ENCODE data around the gene UBE2L5. TPM values are rescaled to one million over a fixed set of nuclear protein-coding genes. Genes with fewer than 3 reads are reported as not detected.

The UBE2L5 gene
- total RNA-seq, 1 donor from 2014 or later: not detected

DNA sequence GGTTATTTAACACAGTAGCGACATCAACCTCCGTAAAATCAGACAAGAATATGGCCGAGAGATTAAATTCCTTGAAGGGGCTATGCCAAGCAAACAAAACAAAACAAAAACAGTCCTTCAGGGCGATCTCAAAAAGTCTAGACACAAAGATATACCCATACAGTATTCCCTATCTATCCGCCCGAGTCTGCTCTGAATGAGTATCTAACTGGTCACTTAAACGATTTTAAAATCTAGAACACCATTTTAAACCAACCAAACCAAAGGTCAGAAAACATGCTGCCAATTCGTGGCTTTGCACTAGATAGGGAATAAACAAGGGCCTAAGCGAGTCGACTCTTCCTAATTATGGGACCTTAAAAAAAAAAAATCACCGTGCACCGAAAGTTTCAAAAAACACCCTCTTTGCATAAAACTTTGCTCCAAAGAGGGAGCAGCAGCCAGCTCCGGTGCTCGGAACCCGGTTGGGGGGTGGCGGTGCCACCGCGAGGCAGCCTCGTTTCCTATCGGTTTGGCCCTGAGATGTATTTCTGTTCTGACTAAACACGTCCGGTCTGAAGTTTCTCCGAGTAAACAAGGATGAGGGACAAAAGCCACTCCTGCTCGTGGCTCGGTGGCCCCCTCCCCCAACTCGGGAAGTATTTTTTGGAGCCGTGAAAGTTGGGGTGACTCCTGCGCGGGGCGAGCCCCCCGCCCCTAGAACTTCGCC lies 41.6 kb downstream of the UBE2L5 start:
- Mint-ChIP-seq H3K36me3 (ENCODE audit: low read depth) (peaks cover 39% of the 10 kb centered on the region), H3K4me1 (peaks cover 33% of the 10 kb centered on the region), H3K27me3 (peaks cover 3% of the 10 kb centered on the region), H3K27ac (peak overlapping the region; percentile 99), H3K9me3 (no peaks in the 10 kb centered on the region), H3K4me3 (peak overlapping the region; percentile 95)
- peak; percentile 94 for DNase-seq
- intact Hi-C loops (cut with micrococcal nuclease): loop anchor here (1.0 to 10.0 kb wide), 7 partner anchors 56 to 869 kb away; partner anchors contain the start of gene SLC7A1

DNA sequence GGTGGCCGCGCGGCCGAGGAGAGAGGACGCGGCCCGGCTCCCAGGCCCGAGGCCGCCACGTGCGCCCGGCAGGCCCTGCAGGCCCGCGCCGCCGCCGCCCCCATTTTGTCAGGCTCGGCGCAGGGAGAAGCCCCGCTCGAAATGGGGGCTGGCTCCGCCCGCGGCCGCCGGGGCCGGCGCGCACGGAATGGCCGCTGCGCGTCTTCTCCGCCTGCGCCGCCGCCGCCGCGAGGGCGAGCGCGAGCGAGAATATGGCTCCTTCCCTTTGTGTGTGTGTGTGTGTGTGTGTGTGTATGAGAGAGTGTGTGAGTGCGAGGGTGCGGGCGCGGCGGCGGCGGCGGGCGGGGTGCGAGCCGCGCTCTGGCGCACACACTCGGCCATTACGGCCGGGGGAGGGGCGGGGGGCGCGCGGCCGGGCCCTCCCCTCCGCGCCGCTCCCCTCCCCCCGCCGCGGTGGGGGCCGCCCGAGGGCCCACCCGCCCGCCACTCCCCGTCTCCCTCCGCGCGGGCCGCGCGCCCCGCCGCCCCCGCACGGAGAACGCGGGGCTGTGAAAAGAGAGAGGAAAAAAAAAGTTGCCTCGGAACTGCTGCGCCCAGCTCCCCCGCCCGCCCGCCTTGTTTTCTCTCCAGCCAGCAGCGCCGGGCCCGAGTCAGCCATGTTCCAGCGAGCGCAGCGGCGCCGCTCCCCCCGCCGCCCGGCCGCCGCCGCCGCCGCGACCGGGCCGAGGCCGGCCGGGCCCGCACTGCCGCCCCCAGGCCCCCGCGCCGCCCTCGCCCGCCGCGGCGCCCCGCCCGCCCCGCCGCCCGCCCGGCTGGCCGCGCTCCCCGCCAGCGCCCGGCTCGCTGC lies 42.4 kb downstream of the UBE2L5 start:
- H3K27ac Mint-ChIP-seq: peak overlapping the region; percentile 99
- intact Hi-C loops (cut with micrococcal nuclease): loop anchor here (1.0 to 10.0 kb wide), 11 partner anchors 56 to 870 kb away; partner anchors contain the start of genes SLC7A1 and USPL1
- no peaks in the 10 kb centered on the region for H3K9me3 Mint-ChIP-seq
- DNase-seq: peak; percentile 91
- H3K27me3 Mint-ChIP-seq: peaks cover 3% of the 10 kb centered on the region
- H3K36me3 Mint-ChIP-seq (ENCODE audit: low read depth): peaks cover 32% of the 10 kb centered on the region
- H3K4me3 Mint-ChIP-seq: peak overlapping the region; percentile 95
- peaks cover 30% of the 10 kb centered on the region for H3K4me1 Mint-ChIP-seq

DNA sequence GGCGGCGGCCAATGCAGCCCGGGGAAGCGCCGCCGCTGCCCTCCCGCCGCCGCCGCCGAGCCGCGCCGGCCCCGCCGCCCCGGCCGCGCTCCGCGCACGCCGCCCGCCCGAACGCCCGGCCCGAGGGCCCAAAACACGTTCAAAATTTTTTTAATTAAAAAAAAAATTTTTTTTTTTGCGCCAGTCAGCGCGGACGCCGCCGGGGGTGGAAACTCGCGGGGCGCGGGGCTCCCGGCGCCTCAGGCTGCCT lies 43.0 kb downstream of the UBE2L5 start:
- H3K4me3 Mint-ChIP-seq: no peak overlapping the region
- no peaks in the 10 kb centered on the region for H3K9me3 Mint-ChIP-seq
- peaks cover 32% of the 10 kb centered on the region for H3K36me3 Mint-ChIP-seq (ENCODE audit: low read depth)
- H3K27ac Mint-ChIP-seq: no peak overlapping the region
- peaks cover 3% of the 10 kb centered on the region for H3K27me3 Mint-ChIP-seq
- peaks cover 30% of the 10 kb centered on the region for H3K4me1 Mint-ChIP-seq
- no peak for DNase-seq
- intact Hi-C loops (cut with micrococcal nuclease): loop anchor here (1.0 to 10.0 kb wide), 8 partner anchors 87 to 870 kb away; partner anchors contain the start of genes SLC7A1 and USPL1

DNA sequence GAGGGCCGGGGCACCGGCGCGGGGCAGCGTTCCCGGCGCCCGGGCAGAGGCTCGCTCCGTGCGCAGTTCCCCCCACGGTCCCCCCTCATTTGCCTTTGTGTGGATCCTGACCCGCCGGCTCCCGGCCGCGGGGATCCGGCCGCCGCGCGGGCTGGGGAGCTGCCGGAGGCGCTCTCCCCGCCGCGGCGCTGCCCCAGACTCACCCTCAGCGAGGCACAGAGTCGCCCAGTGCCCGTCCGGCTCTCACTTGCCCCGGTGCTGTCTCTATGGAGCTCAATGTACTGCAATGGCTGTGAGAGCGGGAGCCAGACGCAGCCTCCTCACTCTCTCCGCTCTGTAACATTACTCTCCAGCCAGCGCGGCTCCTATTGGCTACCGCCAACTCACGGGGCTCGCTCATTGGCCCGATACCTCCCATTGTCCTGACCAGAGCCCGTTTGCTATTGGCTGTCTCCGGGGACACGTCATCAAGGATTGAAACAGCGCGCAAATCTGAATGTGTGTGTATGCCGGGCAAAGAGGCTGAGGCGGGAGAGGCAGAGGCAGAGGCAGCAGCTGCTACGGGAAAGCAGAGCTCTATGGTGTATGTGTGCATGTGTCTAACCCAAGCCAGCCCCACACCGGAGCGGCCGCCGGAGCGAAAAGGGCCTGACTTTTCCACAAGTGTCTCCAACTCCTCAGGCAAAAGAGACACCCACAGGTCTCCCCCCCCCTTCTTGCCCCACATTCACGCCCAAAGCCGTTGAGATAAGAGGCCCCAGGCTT lies 43.5 kb downstream of the UBE2L5 start, which contains the start of gene HMGB1:
Gene HMGB1 (minus strand): TSS at position 344 of the 765 bp plus-strand sequence. CDS start 2,256 bp downstream, outside the sequence.
- H3K9me3 Mint-ChIP-seq: no peaks in the 10 kb centered on the region
- H3K27ac Mint-ChIP-seq: peak within 1 kb of the TSS; percentile 100
- peak; percentile 99 for DNase-seq
- H3K36me3 Mint-ChIP-seq (ENCODE audit: low read depth): peaks cover 32% of the 10 kb centered on the region
- peaks cover 30% of the 10 kb centered on the region for H3K4me1 Mint-ChIP-seq
- peaks cover 3% of the 10 kb centered on the region for H3K27me3 Mint-ChIP-seq
- H3K4me3 Mint-ChIP-seq: peak within 1 kb of the TSS; percentile 95
- intact Hi-C loops (cut with micrococcal nuclease): loop anchor here (1.0 to 10.0 kb wide), 14 partner anchors 35 to 871 kb away; partner anchors contain the start of genes KATNAL1, SLC7A1, UBE2L5 and UBL3

DNA sequence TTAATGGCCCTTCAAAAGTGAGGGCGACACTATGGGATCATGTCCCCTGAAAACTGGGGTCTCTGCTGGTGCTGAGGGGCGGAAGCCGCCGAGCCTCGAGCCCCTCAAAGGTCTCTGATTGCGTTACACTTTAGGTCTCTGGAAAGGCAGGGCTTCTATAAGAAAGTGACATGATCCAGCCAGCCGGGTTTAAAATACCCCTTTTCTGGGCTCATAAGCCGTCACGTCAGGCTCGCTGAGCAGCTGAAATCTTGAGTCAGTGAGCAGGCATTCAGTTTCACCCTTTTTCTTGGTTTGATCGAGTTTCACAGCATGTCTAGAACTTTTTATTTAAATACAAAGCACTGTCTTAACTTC lies 44.0 kb downstream of the UBE2L5 start:
- peak overlapping the region; percentile 88 for H3K4me3 Mint-ChIP-seq
- no peak for DNase-seq
- H3K9me3 Mint-ChIP-seq: no peaks in the 10 kb centered on the region
- intact Hi-C loops (cut with micrococcal nuclease): loop anchor here (1.0 to 10.0 kb wide), 11 partner anchors 36 to 872 kb away; partner anchors contain the start of genes KATNAL1, SLC7A1, UBE2L5 and UBL3
- H3K27ac Mint-ChIP-seq: peak overlapping the region; percentile 100
- peaks cover 3% of the 10 kb centered on the region for H3K27me3 Mint-ChIP-seq
- H3K36me3 Mint-ChIP-seq (ENCODE audit: low read depth): peaks cover 30% of the 10 kb centered on the region
- H3K4me1 Mint-ChIP-seq: peaks cover 29% of the 10 kb centered on the region

DNA sequence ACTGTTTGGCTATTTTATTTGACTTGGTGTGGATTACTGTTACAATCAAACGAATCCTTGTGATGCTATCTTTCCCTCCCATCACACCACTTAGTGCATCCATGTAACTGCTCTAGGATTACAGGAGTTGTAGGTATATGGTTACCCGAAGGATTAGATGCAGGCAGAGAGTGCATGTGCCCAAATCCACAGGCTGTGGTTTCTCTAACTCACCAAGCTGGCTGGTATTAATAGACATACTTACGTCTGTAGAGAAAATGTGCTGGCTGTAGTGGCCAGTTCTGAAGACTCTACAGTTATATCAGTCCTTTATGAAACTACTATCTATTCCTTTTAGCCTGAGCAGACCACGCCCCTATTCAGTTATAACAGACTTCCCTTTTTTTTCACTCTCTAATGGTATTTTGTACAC lies 44.6 kb downstream of the UBE2L5 start:
- no peak for DNase-seq
- intact Hi-C loops (cut with micrococcal nuclease): loop anchor here (1.0 to 10.0 kb wide), 11 partner anchors 37 to 872 kb away; partner anchors contain the start of genes KATNAL1, SLC7A1, UBE2L5 and UBL3
- Mint-ChIP-seq H3K27ac (peak overlapping the region; percentile 100), H3K4me1 (peaks cover 25% of the 10 kb centered on the region), H3K9me3 (no peaks in the 10 kb centered on the region), H3K4me3 (peak overlapping the region; percentile 88), H3K27me3 (peaks cover 3% of the 10 kb centered on the region), H3K36me3 (ENCODE audit: low read depth) (peaks cover 26% of the 10 kb centered on the region)

DNA sequence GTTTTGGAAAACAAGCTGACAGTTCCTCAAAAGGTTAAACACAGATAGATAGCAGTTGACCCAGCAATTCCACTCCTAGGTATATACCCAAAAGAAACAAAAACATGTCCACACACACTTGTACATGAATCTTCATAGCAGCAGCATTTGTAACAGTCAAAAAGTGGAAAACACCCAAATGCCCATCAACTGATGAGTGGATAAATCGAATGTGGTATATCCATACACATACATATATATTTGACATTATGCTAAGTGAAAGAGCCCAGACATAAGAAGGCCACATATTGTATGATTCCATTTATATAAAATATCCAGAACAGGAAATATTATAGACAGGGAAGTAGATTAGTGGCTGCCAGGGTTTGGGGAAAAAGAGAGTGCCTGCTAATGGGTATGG lies 51.4 kb downstream of the UBE2L5 start:
- H3K9me3 Mint-ChIP-seq: no peaks in the 10 kb centered on the region
- no peak overlapping the region for H3K27ac Mint-ChIP-seq
- no peaks in the 10 kb centered on the region for H3K4me1 Mint-ChIP-seq
- intact Hi-C loops (cut with micrococcal nuclease): no loop called here
- no peak overlapping the region for H3K4me3 Mint-ChIP-seq
- no peak for DNase-seq
- H3K27me3 Mint-ChIP-seq: peaks cover 2% of the 10 kb centered on the region
- no peaks in the 10 kb centered on the region for H3K36me3 Mint-ChIP-seq (ENCODE audit: low read depth)

DNA sequence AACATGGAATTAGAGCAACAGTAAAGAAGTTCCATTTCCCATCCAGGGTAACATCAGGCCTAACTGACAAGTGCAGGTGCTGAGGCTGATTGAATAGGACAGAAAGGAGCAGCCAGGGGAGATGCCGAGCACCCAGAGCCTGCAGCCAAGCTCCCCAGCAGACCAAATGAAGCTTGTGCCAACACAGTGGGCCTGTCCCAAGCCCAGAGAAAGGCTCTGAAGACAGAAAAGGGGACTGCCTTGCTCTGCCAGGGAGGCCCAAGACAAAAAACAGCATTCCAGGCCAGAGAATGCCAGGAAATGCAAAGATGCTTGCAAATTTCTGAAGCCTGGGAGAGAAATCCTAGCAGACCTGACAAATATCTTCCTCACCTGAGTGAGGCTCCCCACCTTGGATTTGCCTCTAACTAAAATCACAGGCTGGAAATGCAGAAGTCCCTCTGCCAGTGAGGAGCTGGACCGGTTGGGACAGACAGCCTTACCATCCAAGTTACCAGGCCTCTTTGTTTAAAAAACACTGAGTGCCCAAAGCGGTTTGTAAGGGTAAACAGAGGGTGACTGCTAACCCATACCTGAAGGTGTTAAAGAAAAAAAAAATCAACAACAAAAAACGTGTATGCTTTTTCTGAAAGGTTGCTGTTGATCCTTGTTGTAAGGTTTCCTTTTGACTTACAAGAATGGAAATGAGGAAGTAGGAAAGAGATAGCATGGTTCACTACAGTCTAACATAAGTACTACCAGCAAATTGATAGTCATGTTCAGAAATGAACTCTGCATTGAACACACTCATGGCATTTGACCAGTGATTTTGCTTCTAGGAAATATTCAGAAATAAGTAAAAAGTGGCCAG lies 55.3 kb downstream of the UBE2L5 start:
- H3K9me3 Mint-ChIP-seq: no peaks in the 10 kb centered on the region
- H3K36me3 Mint-ChIP-seq (ENCODE audit: low read depth): no peaks in the 10 kb centered on the region
- H3K27me3 Mint-ChIP-seq: peaks cover 14% of the 10 kb centered on the region
- DNase-seq: no peak
- H3K4me1 Mint-ChIP-seq: no peaks in the 10 kb centered on the region
- intact Hi-C loops (cut with micrococcal nuclease): no loop called here
- no peak overlapping the region for H3K4me3 Mint-ChIP-seq
- no peak overlapping the region for H3K27ac Mint-ChIP-seq

Other genes starting within 250 kb of the UBE2L5 start
- gene KATNAL1, start 114.9 kb upstream of the UBE2L5 start, total RNA-seq: 7.5 and 9.0 TPM in 2 replicates
- gene HMGB1, start 43.4 kb downstream of the UBE2L5 start, total RNA-seq: 624 and 640 TPM in 2 replicates
- gene USPL1, start 195.4 kb downstream of the UBE2L5 start, total RNA-seq: 16.2 and 18.7 TPM in 2 replicates

All from activated CD4-positive, alpha-beta T cell treated with anti-CD3 and anti-CD28 coated beads, Interleukin-2, amount 10 ng/mL, durations not matched to agents 24 days and 14 days (primary cell).